Smooth muscle cell (in vitro differentiated cells): ENCODE measurements around the gene HERC6. TPM values are rescaled to one million over a fixed set of nuclear protein-coding genes. Genes with fewer than 3 reads are reported as not detected.

Experiments used
- DNase-seq: peaks from one replicate; lab custom pipeline; 2025; ENCODE audit not compliant: unreplicated experiment; lab: John Stamatoyannopoulos, UW
- H2AFZ ChIP-seq: fragments of 200-600 bp; sonication (generic); 2 replicates; pipeline ENCODE4 v1.6.0; 2016; ENCODE audit warnings: antibody characterized with exemption, low read depth, mild to moderate bottlenecking
- H3F3A ChIP-seq: fragments of 200-600 bp; sonication (generic); 2 replicates; pipeline ENCODE4 v1.6.0; 2017; ENCODE audit warnings: antibody characterized with exemption, low read depth
- H3K27ac ChIP-seq: fragments of 200-600 bp; sonication (generic); 2 replicates; pipeline ENCODE4 v1.5.1; 2016; ENCODE audit warnings: low read depth, mild to moderate bottlenecking
- H3K27me3 ChIP-seq: fragments of 200-600 bp; sonication (generic); 2 replicates; pipeline ENCODE4 v1.6.1; 2016; ENCODE audit warnings: low read depth, mild to moderate bottlenecking
- H3K36me3 ChIP-seq: fragments of 200-600 bp; sonication (generic); 2 replicates; pipeline ENCODE4 v1.5.1; 2016; ENCODE audit warnings: low read depth
- H3K4me1 ChIP-seq: fragments of 200-600 bp; sonication (generic); 2 replicates; pipeline ENCODE4 v1.5.1; 2016; ENCODE audit warnings: low read depth
- H3K4me2 ChIP-seq: fragments of 200-600 bp; sonication (generic); 2 replicates; pipeline ENCODE4 v1.6.0; 2016; ENCODE audit warnings: mild to moderate bottlenecking
- H3K4me3 ChIP-seq: fragments of 200-600 bp; sonication (generic); 2 replicates; pipeline ENCODE4 v1.5.1; 2016; ENCODE audit warnings: mild to moderate bottlenecking
- H3K79me2 ChIP-seq: fragments of 200-600 bp; sonication (generic); 2 replicates; pipeline ENCODE4 v1.6.0; 2016; ENCODE audit warnings: low read depth, mild to moderate bottlenecking
- H3K9ac ChIP-seq: fragments of 200-600 bp; sonication (generic); 2 replicates; pipeline ENCODE4 v1.6.0; 2016; ENCODE audit warnings: low read depth
- H3K9me3 ChIP-seq: fragments of 200-600 bp; sonication (generic); replicated peaks from 2 replicates; pipeline ENCODE4 v1.5.1; 2016; ENCODE audit warnings: low read depth
- H4K20me1 ChIP-seq: fragments of 200-600 bp; sonication (generic); 2 replicates; pipeline ENCODE4 v1.6.0; 2016; ENCODE audit warnings: low read depth
- CTCF ChIP-seq: fragments of 200-600 bp; sonication (generic); IDR thresholded peaks from 2 replicates; pipeline ENCODE4 v1.5.1; 2017; ENCODE audit warnings: borderline replicate concordance, mild to moderate bottlenecking, antibody characterized with exemption; ENCODE audit not compliant: insufficient read depth, poor library complexity, severe bottlenecking
- WGBS: methylation state at CpG from one replicate; pipeline ENCODE4 v1.1.7; 2016; ENCODE audit warnings: low lambda C conversion rate; 5-methylcytosine and 5-hydroxymethylcytosine counted together
- polyA plus RNA-seq: library from polyadenylated mRNA; unstranded; fragments of >200 nt; fragmentation: Nextera tagmentation; extraction: Ambion mirVana; gene quantifications from 2 replicates; pipeline ENCODE4 v1.2.1, GENCODE V29; 2016
- total RNA-seq: library from RNA; depleted of rRNA; stranded (reverse); fragments of >200 nt; gene quantifications from 2 replicates; pipeline ENCODE4 v1.2.3, GENCODE V29; 2014

Gene HERC6
- total and polyA plus RNA-seq, 2 experiments from 2014 or later, result 0.39 to 0.45 TPM

- no peaks in the 10 kb centered on the region for H3K9me3 ChIP-seq
- H3K4me2 ChIP-seq, result no peak overlapping the region
- no peak for TF ChIP-seq CTCF
- no peaks in the 10 kb centered on the region for H4K20me1 ChIP-seq
- H3K27me3 ChIP-seq, result no peaks in the 10 kb centered on the region
- H3K36me3 ChIP-seq, result no peaks in the 10 kb centered on the region
- no peaks in the 10 kb centered on the region for H3K4me1 ChIP-seq
- H3K27ac ChIP-seq, result no peak overlapping the region
- no peaks in the 10 kb centered on the region for H3F3A ChIP-seq
- H3K4me3 ChIP-seq, result no peak overlapping the region
- H3K79me2 ChIP-seq, result no peaks in the 10 kb centered on the region
- H2AFZ ChIP-seq, result no peak overlapping the region
- no peak overlapping the region for H3K9ac ChIP-seq
- no peak for DNase-seq
Observed at GRCh38 chr4:88441696-88442095, 63.0 kb downstream of the HERC6 start.

- no peaks in the 10 kb centered on the region for H4K20me1 ChIP-seq
- no peaks in the 10 kb centered on the region for H3K9me3 ChIP-seq
- H2AFZ ChIP-seq, result no peak overlapping the region
- H3K27ac ChIP-seq, result no peak overlapping the region
- H3F3A ChIP-seq, result no peaks in the 10 kb centered on the region
- no peaks in the 10 kb centered on the region for H3K4me1 ChIP-seq
- no peak overlapping the region for H3K9ac ChIP-seq
- H3K27me3 ChIP-seq, result no peaks in the 10 kb centered on the region
- 97% methylated on average over 1 of the region's 1 CpG for WGBS
- no peak overlapping the region for H3K4me3 ChIP-seq
- TF ChIP-seq CTCF, result no peak
- no peaks in the 10 kb centered on the region for H3K36me3 ChIP-seq
- H3K79me2 ChIP-seq, result no peaks in the 10 kb centered on the region
- H3K4me2 ChIP-seq, result no peak overlapping the region
- DNase-seq, result no peak
Observed at GRCh38 chr4:88442689-88443191, 64.1 kb downstream of the HERC6 start.

DNA sequence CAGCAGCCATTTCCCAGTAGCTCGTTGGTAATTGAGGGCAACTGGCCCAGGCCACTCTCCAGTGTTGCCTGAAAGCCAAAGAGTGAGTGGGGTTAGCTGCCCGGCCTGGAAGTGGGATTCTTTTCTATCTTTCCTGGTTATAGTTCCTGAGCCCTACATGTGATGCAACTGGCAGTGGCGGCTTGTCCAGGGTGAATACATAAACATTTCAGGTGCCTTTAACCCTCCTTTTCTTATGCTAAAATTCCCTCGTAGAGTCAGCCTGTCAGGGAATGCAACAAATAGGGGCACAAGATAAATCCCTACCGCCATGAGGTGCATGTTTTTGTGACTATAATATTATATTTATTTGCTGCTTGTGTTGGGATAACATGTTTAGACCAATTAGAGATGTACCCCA lies 64.8 kb downstream of the HERC6 start:
- Histone ChIP-seq H3K4me3 (no peak overlapping the region), H3K4me1 (no peaks in the 10 kb centered on the region), H3K27me3 (no peaks in the 10 kb centered on the region), H3F3A (no peaks in the 10 kb centered on the region), H3K27ac (no peak overlapping the region), H4K20me1 (no peaks in the 10 kb centered on the region), H3K9me3 (no peaks in the 10 kb centered on the region), H3K79me2 (no peaks in the 10 kb centered on the region), H3K4me2 (no peak overlapping the region), H2AFZ (no peak overlapping the region), H3K36me3 (no peaks in the 10 kb centered on the region), H3K9ac (no peak overlapping the region)
- WGBS, result 90% methylated on average over 5 of the region's 5 CpGs
- no peak for TF ChIP-seq CTCF
- DNase-seq, result no peak

DNA sequence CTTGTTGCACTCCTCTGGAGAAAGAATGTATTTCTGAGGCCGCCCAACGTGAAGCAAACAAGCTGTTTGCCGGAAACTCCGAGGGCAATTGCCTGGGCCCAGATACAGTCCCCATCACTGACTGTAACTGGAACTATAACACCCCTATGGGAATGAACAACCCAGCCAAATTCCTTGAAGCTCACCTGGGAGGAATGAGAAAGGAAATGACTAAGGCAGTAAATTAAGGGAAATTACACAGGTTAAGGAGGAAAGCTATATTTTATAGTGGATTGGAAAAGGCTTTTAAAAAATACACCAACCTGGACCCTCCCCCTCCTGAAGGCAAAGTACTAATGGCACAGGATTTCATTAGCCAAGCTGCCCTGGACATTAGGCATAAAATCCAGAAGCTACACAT lies 66.6 kb downstream of the HERC6 start:
- Histone ChIP-seq H3K36me3 (no peaks in the 10 kb centered on the region), H3K4me2 (no peak overlapping the region)
- DNase-seq, result no peak

More for the DNA sequence above, 66.6 kb downstream of the HERC6 start:
- no peaks in the 10 kb centered on the region for H3K27me3 ChIP-seq
- no peak overlapping the region for H3K27ac ChIP-seq
- H3K4me1 ChIP-seq, result no peaks in the 10 kb centered on the region
- H3K79me2 ChIP-seq, result no peaks in the 10 kb centered on the region
- H3K9ac ChIP-seq, result no peak overlapping the region
- no peak overlapping the region for H3K4me3 ChIP-seq
- 91% methylated on average over 4 of the region's 4 CpGs for WGBS
- H4K20me1 ChIP-seq, result no peaks in the 10 kb centered on the region
- no peaks in the 10 kb centered on the region for H3K9me3 ChIP-seq
- no peak for TF ChIP-seq CTCF
- H2AFZ ChIP-seq, result no peak overlapping the region
- H3F3A ChIP-seq, result no peaks in the 10 kb centered on the region
